WTC11 (cell line): Measurements from ENCODE around the gene RAX2. TPM values are rescaled to one million over a fixed set of nuclear protein-coding genes. Genes with fewer than 3 reads are reported as not detected.

Source experiments
- ATAC-seq: fragments of 200-7000 bp; cut with Tn5 transposase; 2 replicates; pipeline ENCODE4 v1.10.0; 2021; ENCODE audit warnings: mild to moderate bottlenecking, moderate library complexity
- CTCF ChIA-PET: fragments of 300-600 bp; sonication (Branson Sonifier 250); formaldehyde crosslinking; loops from one replicate; lab custom pipeline; 2021; ENCODE audit warnings: antibody characterized with exemption; lab: Charles Lee
- POLR2A ChIA-PET: fragments of 350-600 bp; sonication (Branson Sonifier 250); formaldehyde crosslinking; loops from one replicate; lab custom pipeline; 2021; ENCODE audit warnings: antibody characterized with exemption; lab: Charles Lee
- DNase-seq: peaks from one replicate; pipeline ENCODE4 v3.0.0; 2021; ENCODE audit warnings: low spot score
- H3K27ac Mint-ChIP-seq: 2 replicates; pipeline ENCODE4 v1.8.0; 2021; ENCODE audit warnings: mixed read lengths
- H3K27me3 Mint-ChIP-seq: 2 replicates; pipeline ENCODE4 v1.8.0; 2021; ENCODE audit warnings: low read depth, mild to moderate bottlenecking, moderate library complexity, mixed read lengths
- H3K36me3 Mint-ChIP-seq: 2 replicates; pipeline ENCODE4 v1.8.0; 2021; ENCODE audit warnings: mixed read lengths
- H3K4me1 Mint-ChIP-seq: 2 replicates; pipeline ENCODE4 v1.8.0; 2022; ENCODE audit warnings: mixed read lengths
- H3K4me3 Mint-ChIP-seq: 2 replicates; pipeline ENCODE4 v1.8.0; 2021; ENCODE audit warnings: mild to moderate bottlenecking, moderate library complexity, mixed read lengths
- H3K9me3 Mint-ChIP-seq: 2 replicates; pipeline ENCODE4 v1.8.0; 2021; ENCODE audit warnings: mixed read lengths
- AR ChIP-seq: fragments of 250-450 bp; sonication (Bioruptor Pico); IDR thresholded peaks from 2 replicates; pipeline ENCODE4 v1.9.0; 2021; ENCODE audit warnings: mild to moderate bottlenecking
- ATF6 ChIP-seq: sonication (generic); formaldehyde crosslinking; IDR thresholded peaks from 2 replicates; pipeline ENCODE4 v1.8.1; 2023; ENCODE audit warnings: mild to moderate bottlenecking, missing genetic modification reagents
- EMX1 ChIP-seq: fragments of 250-450 bp; sonication (Bioruptor Pico); IDR thresholded peaks from 2 replicates; pipeline ENCODE4 v1.8.0; 2021; ENCODE audit warnings: mild to moderate bottlenecking
- FOXP4 ChIP-seq: sonication (generic); formaldehyde crosslinking; IDR thresholded peaks from 2 replicates; pipeline ENCODE4 v1.8.0; 2022; ENCODE audit warnings: mild to moderate bottlenecking, missing genetic modification reagents
- HMGA2 ChIP-seq: fragments of 250-450 bp; sonication (Bioruptor Pico); IDR thresholded peaks from 2 replicates; pipeline ENCODE4 v1.4.0; 2021; ENCODE audit warnings: mild to moderate bottlenecking, moderate library complexity
- IRF1 ChIP-seq: sonication (generic); formaldehyde crosslinking; IDR thresholded peaks from 2 replicates; pipeline ENCODE4 v1.8.0; 2023; ENCODE audit warnings: missing genetic modification reagents
- JAZF1 ChIP-seq: fragments of 250-450 bp; sonication (Bioruptor Pico); IDR thresholded peaks from 2 replicates; pipeline ENCODE4 v1.9.0; 2021; ENCODE audit warnings: moderate library complexity, mild to moderate bottlenecking, inconsistent platforms
- MLX ChIP-seq: sonication (generic); formaldehyde crosslinking; IDR thresholded peaks from 2 replicates; pipeline ENCODE4 v1.8.1; 2023; ENCODE audit warnings: mild to moderate bottlenecking, missing genetic modification reagents, moderate library complexity
- PREB ChIP-seq: sonication (generic); formaldehyde crosslinking; IDR thresholded peaks from 2 replicates; pipeline ENCODE4 v1.8.1; 2022; ENCODE audit warnings: mild to moderate bottlenecking, missing genetic modification reagents, moderate library complexity, borderline replicate concordance
- RORB ChIP-seq: fragments of 250-450 bp; sonication (Bioruptor Pico); IDR thresholded peaks from 2 replicates; pipeline ENCODE4 v1.9.0; 2021; ENCODE audit warnings: mild to moderate bottlenecking
- SOX15 ChIP-seq: fragments of 250-450 bp; sonication (Bioruptor Pico); IDR thresholded peaks from 2 replicates; pipeline ENCODE4 v1.9.0; 2021; ENCODE audit warnings: mild to moderate bottlenecking
- TEAD1 ChIP-seq: sonication (generic); formaldehyde crosslinking; IDR thresholded peaks from 2 replicates; pipeline ENCODE4 v1.8.0; 2022; ENCODE audit warnings: mild to moderate bottlenecking, missing genetic modification reagents
- TP53 ChIP-seq: sonication (generic); formaldehyde crosslinking; IDR thresholded peaks from 2 replicates; pipeline ENCODE4 v1.8.1; 2023; ENCODE audit warnings: mild to moderate bottlenecking, missing genetic modification reagents
- USF2 ChIP-seq: sonication (generic); formaldehyde crosslinking; IDR thresholded peaks from 2 replicates; pipeline ENCODE4 v1.8.1; 2023; ENCODE audit warnings: mild to moderate bottlenecking, missing genetic modification reagents, moderate library complexity
- ZBTB43 ChIP-seq: sonication (generic); formaldehyde crosslinking; IDR thresholded peaks from 2 replicates; pipeline ENCODE4 v1.8.1; 2023; ENCODE audit warnings: mild to moderate bottlenecking, missing genetic modification reagents
- ZMAT4 ChIP-seq: fragments of 250-450 bp; sonication (Bioruptor Pico); IDR thresholded peaks from 2 replicates; pipeline ENCODE4 v1.9.0; 2021; ENCODE audit warnings: mild to moderate bottlenecking
- ZNF121 ChIP-seq: sonication (generic); formaldehyde crosslinking; IDR thresholded peaks from 2 replicates; pipeline ENCODE4 v1.8.0; 2023; ENCODE audit warnings: missing genetic modification reagents
- ZNF219 ChIP-seq: sonication (generic); formaldehyde crosslinking; IDR thresholded peaks from 2 replicates; pipeline ENCODE4 v1.8.0; 2023; ENCODE audit warnings: missing genetic modification reagents, mild to moderate bottlenecking, borderline replicate concordance
- ZNF532 ChIP-seq: fragments of 250-450 bp; sonication (Bioruptor Pico); IDR thresholded peaks from 2 replicates; pipeline ENCODE4 v1.9.0; 2021; ENCODE audit warnings: mild to moderate bottlenecking, borderline replicate concordance
- total RNA-seq: library from RNA; stranded (reverse); gene quantifications from 3 replicates; pipeline ENCODE4 v1.2.3, GENCODE V29; 2021

Gene RAX2
- total RNA-seq, 1 experiment from 2014 or later, result 0.09 TPM

- no peak for TF ChIP-seq USF2
- no peak for TF ChIP-seq ATF6
- TF ChIP-seq TEAD1 (CRISPR knock-in tag), result no peak
- no peak for TF ChIP-seq JAZF1 (CRISPR knock-in tag)
- TF ChIP-seq HMGA2, result no peak
- no peak for TF ChIP-seq ZMAT4 (CRISPR knock-in tag)
- TF ChIP-seq, all 79 proteins: peak for 0
Measured at GRCh38 chr19:3803986-3804385, 32.0 kb upstream of the RAX2 start (continued).

- peaks cover 32% of the 10 kb centered on the region for H3K27me3 Mint-ChIP-seq
- H3K4me3 Mint-ChIP-seq, result no peak overlapping the region
- ATAC-seq (no peak), DNase-seq (no peak)
- no peak overlapping the region for H3K27ac Mint-ChIP-seq
- CTCF ChIA-PET, result interaction anchor here (1.4 kb wide), 1 partner anchor 18 kb away, joined by 6 read pairs; no protein-coding TSS in a partner anchor
- H3K36me3 Mint-ChIP-seq, result no peaks in the 10 kb centered on the region
- 0 out of 2 replicates have a peak, but pooled peaks cover 4% of the 10 kb centered on the region for H3K4me1 Mint-ChIP-seq
- H3K9me3 Mint-ChIP-seq, result peaks cover 6% of the 10 kb centered on the region
- POLR2A ChIA-PET, result no interaction called here
- TF ChIP-seq ZNF532 (CRISPR knock-in tag), result no peak
- no peak for TF ChIP-seq TP53 (CRISPR knock-in tag)
- TF ChIP-seq IRF1 (CRISPR knock-in tag), result no peak
- TF ChIP-seq AR (CRISPR knock-in tag), result no peak
- no peak for TF ChIP-seq PREB (CRISPR knock-in tag)
- TF ChIP-seq ZBTB43, result no peak
- TF ChIP-seq ZNF219 (CRISPR knock-in tag), result no peak
- TF ChIP-seq FOXP4 (CRISPR knock-in tag), result no peak
- TF ChIP-seq RORB (CRISPR knock-in tag), result no peak
- no peak for TF ChIP-seq MLX (CRISPR knock-in tag)
- no peak for TF ChIP-seq SOX15 (CRISPR knock-in tag)
- no peak for TF ChIP-seq ZNF121 (CRISPR knock-in tag)
- no peak for TF ChIP-seq EMX1 (CRISPR knock-in tag)
Measured at GRCh38 chr19:3803114-3803888, 31.3 kb upstream of the RAX2 start.
